GM06990 (cell line): ENCODE data around the gene EXTL1.

ENCODE experiments used
- DNase-seq: peaks from one replicate; pipeline ENCODE4 v3.0.0-alpha.2; 2011; ENCODE audit not compliant: insufficient read length; ENCODE audit errors: extremely low read depth
- H3K27me3 ChIP-seq: replicated peaks from 2 replicates; pipeline ENCODE4 v1.6.0; 2011; ENCODE audit warnings: low read length; ENCODE audit not compliant: control insufficient read depth, insufficient read depth
- H3K36me3 ChIP-seq: 2 replicates; pipeline ENCODE4 v1.5.1; 2011; ENCODE audit warnings: low read length; ENCODE audit not compliant: control insufficient read depth, insufficient read depth
- H3K4me3 ChIP-seq: replicated peaks from 2 replicates; pipeline ENCODE4 v1.5.1; 2011; ENCODE audit warnings: low read depth, mild to moderate bottlenecking, control low read depth, low read length
- TF ChIP-seq, protein P1 (sequence below): IDR thresholded peaks from 2 replicates; pipeline ENCODE4 v1.5.1; 2011; ENCODE audit warnings: low read length, control low read depth, mild to moderate bottlenecking, inconsistent platforms; ENCODE audit not compliant: insufficient read depth, poor library complexity, severe bottlenecking

Gene EXTL1

DNA sequence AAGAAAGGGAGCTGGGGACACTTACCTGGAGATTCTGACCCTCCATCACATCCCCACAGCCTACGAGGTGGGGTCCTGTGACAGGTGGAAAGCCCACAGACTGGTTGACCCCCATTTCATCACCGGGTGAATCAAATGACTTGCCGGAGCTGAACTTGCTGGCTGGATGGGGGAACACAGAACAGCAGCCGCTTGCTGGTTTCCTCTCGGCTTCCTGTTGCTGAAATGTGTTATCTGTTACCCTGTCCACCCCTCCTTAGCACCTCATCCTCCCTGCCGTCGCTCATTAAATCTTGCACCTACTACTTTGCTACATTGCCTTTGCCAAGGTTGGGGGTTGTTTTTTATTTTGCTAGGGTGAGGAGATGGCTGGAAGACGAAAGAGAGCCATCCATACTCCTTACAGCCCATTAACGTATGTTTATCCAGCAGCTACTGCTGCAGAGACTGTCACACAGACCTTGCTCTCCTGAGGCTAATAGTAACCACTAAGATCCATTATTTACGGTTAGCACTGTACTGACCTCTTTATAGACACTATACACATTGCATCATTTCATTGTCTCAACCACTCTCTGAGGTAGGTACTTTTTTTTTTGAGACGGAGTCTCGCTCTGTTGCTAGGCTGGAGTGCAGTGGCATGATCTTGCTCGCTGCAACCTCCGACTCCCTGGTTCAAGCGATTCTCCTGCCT, 30.7 kb upstream of the EXTL1 start:
- no peaks in the 10 kb centered on the region for H3K27me3 ChIP-seq
- no peak for DNase-seq
- TF ChIP-seq, protein P1, sequence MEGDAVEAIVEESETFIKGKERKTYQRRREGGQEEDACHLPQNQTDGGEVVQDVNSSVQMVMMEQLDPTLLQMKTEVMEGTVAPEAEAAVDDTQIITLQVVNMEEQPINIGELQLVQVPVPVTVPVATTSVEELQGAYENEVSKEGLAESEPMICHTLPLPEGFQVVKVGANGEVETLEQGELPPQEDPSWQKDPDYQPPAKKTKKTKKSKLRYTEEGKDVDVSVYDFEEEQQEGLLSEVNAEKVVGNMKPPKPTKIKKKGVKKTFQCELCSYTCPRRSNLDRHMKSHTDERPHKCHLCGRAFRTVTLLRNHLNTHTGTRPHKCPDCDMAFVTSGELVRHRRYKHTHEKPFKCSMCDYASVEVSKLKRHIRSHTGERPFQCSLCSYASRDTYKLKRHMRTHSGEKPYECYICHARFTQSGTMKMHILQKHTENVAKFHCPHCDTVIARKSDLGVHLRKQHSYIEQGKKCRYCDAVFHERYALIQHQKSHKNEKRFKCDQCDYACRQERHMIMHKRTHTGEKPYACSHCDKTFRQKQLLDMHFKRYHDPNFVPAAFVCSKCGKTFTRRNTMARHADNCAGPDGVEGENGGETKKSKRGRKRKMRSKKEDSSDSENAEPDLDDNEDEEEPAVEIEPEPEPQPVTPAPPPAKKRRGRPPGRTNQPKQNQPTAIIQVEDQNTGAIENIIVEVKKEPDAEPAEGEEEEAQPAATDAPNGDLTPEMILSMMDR, result no peak
- H3K4me3 ChIP-seq, result no peak overlapping the region
- peaks cover 6% of the 10 kb centered on the region for H3K36me3 ChIP-seq

DNA sequence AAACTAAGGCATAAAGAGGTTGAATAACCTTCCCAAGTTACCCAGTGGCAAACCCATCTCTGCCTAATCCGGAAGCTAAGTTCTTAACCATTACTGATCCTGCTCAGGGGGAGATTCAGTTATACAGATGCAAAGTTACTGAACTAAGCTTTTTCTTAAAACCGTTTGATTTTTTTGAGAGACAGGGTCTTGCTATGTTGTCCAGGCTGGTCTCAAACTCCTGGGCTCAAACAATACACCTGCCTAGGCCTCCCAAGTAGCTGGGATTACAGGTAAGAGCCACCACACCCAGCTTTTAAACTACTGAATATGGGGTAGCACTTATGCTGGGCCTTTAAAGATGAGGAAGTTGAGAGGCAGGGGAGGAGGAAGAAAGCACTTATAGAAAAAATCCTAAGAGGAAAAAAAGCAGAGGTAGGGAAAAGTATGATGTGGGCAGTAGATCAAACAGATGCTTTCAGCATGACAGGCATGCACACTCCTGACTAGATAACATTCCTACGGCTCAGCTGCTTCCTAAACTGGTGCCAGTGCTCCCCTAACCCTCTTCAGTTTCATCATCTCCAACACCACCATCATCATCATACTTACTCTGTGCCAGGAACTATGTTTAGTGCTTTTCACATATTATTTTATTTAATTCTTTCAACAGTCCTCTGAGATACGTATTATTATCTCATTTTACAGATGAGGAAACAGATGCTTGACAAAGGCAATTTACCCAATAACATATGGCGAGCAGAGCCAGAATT, 29.5 kb upstream of the EXTL1 start:
- H3K27me3 ChIP-seq, result no peaks in the 10 kb centered on the region
- H3K4me3 ChIP-seq, result no peak overlapping the region
- no peak for DNase-seq
- peaks cover 4% of the 10 kb centered on the region for H3K36me3 ChIP-seq
- TF ChIP-seq, protein P1, result no peak

DNA sequence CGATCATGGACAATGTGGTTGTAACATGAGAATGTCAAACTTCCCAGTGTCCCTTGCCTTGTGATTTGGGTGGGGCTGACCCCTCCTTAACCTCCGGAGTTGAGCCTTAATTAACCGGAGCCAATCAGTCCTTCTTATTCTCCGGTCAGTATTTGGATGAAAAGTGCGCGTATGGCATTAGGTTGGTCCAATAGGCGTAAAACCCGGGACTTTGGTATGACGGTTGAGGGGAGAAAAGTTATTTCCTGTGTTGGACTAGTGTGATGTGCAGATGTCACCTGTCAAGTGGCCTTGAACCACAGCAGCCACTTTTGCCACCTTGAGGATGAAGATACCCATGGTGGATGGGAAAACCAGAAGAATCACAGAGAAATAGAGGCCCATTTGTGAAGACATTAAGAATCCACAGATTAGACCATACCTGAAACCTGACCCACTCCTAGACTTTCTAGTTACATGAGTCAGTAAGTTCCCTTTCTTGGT, 28.8 kb upstream of the EXTL1 start:
- DNase-seq, result no peak
- Histone ChIP-seq H3K4me3 (no peak overlapping the region), H3K36me3 (peaks cover 4% of the 10 kb centered on the region), H3K27me3 (no peaks in the 10 kb centered on the region)
- TF ChIP-seq, protein P1, result no peak

DNA sequence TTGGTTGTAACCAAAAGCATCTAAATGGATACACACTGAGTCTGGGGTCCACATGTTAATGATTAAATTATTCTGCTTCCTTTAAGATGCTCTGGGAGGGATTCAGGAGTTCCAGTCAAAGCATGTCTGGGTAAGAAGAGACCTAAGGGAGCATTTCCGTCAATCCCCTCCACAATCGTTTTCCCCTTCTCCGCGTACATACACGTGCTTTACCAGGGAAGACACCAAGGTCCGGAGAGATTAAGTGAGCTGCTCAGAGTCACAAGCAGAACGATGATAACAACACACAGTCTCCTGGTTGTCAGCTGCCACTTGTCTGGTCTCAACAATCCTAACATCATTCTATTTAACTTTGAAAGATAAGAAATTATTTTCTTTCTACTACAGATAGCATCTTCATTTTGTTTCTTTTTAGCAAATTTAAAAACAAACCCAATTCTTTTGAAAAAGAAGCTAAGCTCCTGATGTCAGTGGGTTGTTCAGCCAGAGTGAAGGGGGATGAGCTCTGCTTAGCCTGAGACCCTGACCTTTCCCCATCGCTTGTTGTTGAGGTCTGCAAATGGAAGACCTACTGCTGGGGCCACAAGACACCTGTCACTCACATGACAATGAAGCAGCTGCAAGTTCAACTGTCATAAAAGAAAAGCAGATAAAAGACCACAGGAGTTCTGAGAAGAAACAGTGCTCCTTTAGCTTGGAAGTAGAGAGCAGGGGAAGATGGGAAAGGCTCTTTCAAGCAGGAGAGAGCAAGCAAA, 28.2 kb upstream of the EXTL1 start:
- TF ChIP-seq, protein P1, result no peak
- Histone ChIP-seq H3K4me3 (no peak overlapping the region), H3K27me3 (no peaks in the 10 kb centered on the region), H3K36me3 (peaks cover 4% of the 10 kb centered on the region)
- DNase-seq, result no peak

DNA sequence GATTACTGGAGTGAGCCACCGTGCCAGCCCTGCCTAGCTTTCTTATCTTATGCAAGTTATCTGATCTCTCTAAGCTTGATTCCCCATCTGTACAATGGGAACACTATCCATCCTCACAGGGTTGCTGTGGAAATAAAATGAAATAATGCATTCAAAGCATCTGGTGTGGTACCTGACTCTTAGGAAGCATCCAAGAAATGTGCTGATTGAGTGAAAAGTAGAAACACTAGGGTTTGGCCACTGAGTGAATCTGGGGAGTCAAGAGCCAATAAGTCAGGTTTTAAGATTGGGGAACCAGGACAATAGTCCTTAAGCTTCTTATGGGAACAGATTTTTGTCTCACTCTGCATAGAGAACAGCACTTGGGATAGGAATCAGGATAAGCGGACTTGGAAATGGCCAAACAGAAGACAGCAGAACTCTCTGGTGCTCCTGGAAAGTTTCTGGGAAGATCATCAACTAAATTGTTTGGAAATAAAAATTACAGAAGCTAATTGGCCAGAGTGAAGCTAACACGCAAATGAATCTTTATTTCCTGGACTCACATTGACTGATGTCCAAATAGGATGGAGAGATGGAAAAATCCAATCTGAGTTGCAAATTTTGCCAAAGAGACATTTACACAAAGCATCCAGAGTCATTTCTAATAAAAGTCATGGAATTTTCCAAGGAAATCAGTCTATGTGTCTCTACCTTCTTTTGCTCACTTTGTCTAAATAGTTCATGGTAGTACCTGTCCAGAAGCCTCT, 27.0 kb upstream of the EXTL1 start:
- Histone ChIP-seq H3K27me3 (no peaks in the 10 kb centered on the region), H3K4me3 (no peak overlapping the region), H3K36me3 (peaks cover 4% of the 10 kb centered on the region)
- TF ChIP-seq, protein P1, result no peak
- no peak for DNase-seq
